ENCODE results near the gene KCNJ6.
A peak's percentile ranks its signal among the peaks of the same experiment; 100 is the strongest.
"Not testable (repeated sequence)": the region's sequence is repeated elsewhere in the genome, so short reads cannot be mapped to it uniquely, and the experiment has no call there.

KCNJ6 gene

DNA sequence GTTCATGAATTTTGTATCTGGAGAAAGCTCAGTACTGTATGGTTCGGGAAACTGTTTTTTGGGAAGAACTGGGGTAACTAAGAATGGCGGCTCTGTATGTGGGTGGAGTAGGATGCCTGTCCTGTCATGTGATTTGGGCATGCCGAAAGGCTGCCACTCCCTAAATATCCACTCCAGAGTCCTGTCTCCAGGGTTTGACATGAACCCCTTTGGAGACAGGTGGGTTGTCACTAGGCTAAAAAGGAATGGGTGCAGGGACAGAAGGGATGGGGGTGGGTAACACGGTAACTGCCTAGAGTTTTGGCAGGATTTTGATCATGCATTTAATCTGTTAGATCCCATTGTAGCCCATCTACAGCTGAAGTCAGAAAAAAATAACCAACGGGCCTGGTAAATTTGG lies 150.1 kb downstream of the KCNJ6 start:
- DNase-seq = no peak

DNA sequence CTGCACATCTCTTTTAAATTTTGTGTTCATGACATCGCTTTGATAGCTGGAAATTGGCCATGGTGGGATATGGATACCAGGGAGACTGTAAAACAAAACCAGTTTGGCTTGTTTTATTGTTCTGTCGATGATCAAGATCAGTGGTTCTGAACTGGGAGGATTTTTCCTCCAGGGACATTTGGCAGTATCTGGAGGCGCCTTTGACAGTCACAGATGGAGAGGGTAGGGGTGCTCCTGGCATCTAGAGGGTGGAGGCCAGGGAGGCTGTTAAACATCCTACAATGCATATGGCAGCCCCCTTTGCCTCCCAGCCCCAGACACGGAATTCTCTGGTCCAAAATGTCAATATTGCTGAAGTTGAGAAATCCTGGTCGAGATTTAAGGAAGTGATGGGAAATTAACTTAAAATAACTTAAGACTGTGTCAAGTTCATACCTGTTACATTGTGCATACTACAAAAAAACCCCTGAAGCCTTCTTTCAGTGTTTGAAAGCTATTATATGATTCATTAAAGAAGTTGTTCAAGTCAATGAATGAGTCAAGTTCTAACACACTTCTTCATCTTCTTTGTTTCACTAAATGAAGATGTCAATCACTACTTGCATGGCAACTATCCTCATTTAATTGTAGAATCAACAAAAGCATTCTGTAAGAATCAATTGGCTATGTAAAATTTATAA lies 150.9 kb downstream of the KCNJ6 start:
- no peak for DNase-seq

DNA sequence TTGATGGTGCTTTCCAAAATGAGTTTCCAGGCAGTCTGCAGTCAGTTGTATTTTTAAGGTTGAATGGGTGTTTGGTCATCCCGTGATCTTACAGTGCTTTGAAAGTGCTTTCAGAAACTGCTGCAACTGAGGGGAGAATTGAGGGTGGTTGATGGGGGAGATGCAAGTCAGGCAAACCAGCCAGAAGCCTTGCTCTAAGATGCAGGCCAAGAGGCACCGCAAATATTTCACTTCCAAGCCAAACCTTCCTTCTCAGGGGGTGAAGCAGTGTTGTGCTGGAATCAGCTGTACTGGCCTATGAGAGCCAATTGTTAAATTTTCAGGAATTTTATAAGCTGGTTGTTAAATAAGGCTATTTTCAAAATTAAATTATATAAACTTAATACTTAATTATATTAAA lies 151.6 kb downstream of the KCNJ6 start:
- DNase-seq = no peak

DNA sequence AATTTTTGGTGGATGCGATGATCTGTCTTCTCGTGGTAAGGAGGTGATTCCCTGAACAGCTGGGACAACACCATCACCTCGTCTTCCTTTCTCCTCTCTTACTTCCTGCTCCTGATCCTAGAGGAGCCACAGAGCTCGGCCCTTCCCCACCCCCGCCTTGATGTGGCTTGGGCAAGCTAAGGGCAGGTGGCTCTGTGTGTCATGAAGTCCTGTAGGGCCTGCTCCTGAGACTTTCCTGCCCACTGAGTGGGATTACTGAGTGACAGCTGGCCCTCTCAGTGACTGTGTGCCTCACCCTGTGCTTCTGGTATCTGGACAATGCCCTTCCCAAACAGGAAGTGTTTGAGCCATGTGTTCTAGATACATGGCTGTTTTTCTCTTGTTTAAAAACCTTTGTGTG lies 153.0 kb downstream of the KCNJ6 start:
- no peak for DNase-seq

DNA sequence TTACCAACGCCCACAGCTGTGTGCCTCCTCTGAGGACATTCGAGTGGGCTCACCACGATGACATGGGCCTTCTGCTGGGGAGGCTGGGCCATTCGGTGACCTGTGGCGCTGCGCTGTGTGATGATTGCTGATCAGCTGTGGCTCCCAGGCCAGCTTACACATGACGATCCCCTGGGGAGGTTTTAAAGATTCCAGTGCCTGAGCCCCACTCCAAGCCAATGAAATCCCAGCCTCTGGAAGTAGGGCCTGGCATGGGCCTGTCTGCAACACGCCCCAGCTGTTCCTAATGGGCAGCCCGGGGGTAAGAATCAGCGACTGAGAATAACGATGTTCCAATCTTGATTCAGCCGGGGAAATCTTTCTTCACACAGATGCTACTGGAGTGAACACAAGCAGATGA lies 153.7 kb downstream of the KCNJ6 start:
- no peak for DNase-seq

DNA sequence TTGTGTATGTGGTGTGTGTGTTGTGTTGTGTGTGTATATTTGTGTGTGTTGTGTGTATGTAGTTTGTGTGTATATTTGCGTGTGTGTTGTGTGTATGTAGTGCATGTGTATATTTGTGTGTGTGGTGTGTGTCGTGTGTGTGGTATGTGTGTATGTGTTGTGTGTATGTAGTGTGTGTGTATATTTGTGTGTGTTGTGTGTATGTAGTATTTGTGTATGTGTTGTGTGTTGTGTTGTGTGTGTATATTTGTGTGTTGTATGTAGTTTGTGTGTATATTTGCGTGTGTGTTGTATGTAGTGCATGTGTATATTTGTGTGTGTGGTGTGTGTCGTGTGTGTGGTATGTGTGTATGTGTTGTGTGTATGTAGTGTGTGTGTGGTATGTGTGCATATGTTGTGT lies 154.9 kb downstream of the KCNJ6 start:
- DNase-seq = not testable (repeated sequence)

DNA sequence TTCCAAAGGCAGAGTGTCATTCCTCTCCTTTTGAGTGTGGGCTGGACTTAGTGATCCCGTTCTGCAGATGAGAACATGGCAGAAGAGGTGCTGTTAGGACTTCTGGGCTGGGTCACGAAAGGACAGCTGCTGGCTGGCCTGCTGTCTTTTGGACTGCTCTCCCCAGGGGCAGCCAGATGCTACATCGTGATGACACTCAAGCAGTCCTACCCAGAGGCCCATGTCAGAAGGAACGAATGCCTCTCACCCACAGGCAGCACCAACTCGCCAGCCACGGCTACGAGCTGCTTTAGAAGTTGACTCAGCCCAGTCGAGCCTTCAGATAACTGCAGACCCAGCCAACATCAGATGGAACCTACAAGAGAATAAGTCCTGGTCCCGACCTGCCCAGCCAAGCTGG lies 156.5 kb downstream of the KCNJ6 start:
- no peak for DNase-seq

DNA sequence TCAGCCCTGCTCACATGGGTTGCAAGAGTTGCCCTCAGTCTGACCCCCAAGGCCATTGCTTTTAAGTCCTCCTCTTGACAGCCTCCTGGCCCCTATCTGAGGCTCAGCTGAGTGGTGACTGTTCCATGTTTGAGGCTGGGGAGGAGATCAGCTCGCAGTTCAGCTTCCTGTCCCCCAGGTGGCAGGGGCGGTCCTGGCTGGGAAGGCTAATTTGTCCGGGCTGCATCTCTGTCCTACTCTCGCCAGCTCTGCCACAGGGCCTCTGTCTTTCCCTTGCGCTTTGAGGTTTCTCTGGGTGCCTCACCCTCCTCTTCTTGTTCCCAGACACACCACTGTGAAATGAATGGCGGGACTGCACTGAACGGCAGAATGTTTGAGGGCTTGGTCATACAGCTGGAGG lies 157.3 kb downstream of the KCNJ6 start:
- DNase-seq = peak; percentile 81

DNA sequence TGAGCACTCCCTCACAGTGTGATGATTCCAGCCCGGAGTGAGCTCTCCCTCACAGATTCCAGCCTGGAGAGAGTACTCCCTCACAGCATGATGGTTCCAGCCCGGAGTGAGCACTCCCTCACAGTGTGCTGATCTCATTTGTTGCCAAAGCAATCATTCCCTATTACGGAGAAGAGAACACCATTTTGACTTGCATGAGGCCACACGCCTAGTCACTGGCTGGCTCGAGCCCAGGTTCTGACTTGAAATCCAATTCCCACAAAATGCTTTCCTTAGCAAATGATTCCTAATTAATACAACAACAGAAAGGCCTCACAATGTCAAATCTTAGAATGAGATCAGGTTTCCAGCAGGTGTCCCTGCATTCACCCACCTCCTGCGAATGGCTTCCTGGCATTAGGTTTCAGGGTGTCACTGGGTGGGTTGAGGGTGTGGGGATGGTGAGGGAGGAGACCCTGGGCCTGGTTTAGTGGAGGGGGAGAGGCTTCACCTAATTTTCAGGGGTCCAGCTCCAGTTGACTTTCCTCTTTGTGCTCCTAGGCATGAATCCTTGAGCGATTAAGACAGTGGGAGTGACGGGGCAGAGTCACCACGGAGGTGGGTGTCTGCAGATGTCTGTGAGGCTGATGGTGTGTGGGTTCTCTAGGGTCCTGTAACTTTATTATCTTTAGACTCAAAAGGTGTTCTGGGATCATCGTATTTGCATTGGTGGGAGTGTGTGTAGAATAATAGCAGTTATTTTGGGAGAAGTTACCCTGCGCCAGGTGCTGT lies 158.5 kb downstream of the KCNJ6 start:
- no peak for DNase-seq

DNA sequence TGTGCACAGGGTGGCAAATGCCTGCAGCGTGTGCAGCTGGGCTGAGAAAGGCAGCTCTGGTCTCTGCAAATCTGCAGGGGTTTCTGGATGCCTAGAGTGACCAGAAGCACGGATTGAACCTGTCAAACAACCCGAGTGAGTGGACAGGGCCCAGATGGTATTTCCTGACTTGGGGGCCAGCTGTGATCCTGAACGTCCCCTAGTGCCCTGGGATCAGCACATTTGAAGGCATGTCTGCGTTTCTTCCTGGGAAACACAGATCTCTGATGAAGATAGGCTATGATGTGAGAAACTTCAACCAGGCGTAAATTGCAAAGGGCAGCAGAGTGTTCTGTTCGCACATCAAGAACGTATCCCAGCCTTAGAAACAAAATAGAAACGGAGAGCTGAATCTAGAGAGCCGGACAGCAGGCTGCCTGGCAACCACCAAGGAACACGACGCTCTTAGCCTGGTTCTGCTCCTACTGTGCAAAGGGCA lies 163.1 kb downstream of the KCNJ6 start:
- DNase-seq = no peak

DNA sequence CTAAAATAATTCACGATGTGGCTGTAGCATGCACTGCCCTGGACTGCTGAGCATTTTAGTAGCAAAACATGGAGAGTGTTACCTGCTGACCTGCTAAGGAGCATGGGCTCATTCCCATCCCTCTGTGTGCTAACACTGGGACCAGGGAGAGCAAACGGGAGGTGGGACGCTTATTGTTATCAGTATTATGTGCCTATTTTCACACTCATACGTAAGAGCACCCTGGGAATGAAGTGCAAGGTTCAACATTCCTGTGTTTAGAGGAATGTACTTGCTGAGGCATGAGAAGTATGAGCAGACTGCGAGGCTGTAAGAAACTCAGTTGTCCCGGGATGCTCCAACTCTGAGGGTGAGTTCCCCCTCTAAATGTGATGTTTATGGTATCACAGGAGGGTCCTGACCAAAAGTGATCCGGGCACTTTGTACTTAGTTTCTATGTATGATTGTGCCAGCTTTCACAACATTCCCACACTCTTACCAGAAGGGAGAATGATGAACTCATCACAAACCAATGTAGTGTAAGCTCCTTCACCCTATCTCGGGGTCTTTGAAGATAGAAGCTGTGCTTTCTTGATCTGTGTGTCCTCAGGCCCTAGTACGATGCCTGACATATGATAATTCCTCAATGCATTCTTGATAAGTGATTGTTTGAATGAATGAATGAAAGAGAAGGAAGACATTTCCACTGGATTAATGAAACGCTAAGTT lies 164.8 kb downstream of the KCNJ6 start:
- no peak for DNase-seq

DNA sequence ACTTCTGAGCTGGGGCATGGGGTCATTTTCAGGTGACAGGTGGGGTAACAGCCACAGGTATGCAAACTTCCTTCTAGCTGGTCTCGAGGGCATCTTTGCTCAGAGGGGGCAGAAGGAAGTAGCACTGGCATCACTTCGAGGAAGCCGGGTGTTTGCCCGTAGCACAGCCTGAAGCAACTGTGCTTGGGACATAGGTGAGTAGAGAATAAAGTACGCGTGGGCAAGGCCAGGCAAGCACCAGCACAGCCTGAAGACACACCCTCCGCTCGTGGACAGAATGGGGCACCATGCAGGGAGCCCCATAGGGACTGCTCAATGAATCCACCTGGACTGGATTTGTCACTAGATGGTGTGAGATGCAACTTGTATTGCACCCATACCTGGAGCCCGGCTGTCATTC lies 167.1 kb downstream of the KCNJ6 start:
- DNase-seq = no peak

DNA sequence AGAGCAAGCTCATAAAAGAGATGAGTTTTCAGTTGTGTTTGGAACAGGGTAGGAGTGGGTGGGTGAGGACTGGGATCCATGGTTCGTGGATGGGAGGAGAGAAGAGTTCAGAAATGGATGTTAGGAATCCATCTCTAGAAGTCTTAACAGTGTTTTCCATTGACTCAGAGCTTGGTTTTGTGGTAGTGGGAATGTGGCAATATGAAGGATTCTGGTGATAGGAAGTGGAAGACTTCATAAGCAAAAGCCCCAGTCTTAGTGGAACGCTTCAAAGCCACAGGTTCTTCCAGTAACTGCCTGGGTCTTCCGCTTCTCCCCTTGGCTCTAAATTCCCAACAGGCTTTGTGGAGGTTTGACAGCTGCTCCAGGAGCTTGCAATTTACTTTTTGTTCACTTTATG lies 167.9 kb downstream of the KCNJ6 start:
- no peak for DNase-seq

DNA sequence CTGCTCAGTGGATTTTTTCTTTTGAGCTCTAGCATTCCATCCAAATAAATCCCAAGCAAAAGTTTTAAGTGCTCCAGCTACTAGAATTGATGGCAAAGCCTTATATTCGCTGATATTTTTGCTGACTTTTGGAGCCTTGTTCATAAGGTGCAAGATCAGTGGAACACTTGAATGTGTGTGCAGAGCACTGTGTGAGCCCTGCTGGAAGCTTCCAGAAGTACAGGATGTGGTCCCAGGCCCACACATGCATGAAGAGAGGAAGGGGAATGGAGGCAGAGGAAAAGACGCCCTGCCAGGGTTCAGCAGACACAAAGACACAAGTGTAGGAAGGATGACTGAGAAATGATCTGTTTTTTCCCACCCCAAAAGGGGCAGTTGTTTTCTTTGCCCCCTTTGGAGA lies 169.4 kb downstream of the KCNJ6 start:
- no peak for DNase-seq

DNA sequence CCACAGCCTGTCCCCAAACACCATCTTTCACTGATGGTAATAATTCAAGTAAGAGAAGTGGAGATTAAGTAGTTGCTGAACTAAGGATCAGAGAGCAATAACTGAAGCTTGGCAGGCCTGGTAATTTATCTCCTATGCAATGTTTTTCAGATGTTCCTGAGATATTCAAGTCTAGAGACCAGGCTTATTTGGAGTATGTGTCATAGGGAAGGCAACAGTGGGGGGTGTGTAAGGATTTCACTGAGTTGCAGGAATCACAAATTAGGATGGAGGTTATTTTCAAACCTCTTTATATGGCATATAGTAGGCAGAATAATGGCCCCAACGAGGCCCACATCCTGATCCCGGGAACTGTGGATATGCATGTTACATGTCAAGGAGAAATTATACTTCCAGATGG lies 171.7 kb downstream of the KCNJ6 start:
- DNase-seq = no peak

DNA sequence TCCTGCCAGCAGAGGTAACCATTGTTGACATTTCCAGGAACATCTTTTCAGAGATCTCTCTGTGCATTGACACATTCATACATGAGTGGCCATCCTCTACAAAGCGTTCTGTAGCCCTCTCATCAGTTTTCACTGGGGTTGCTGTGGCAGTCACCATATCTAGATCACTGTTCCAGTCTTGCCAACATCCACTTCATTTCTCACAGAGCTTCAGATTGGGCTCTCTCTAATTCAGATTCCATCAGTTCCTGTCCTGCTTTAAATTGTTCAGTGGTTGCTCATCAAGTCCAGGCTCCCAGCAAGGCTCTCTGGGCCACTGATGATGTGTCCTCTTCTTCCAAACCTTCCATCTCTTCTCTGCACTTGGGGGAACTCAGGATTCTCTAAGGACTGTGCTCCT lies 173.7 kb downstream of the KCNJ6 start:
- no peak for DNase-seq

DNA sequence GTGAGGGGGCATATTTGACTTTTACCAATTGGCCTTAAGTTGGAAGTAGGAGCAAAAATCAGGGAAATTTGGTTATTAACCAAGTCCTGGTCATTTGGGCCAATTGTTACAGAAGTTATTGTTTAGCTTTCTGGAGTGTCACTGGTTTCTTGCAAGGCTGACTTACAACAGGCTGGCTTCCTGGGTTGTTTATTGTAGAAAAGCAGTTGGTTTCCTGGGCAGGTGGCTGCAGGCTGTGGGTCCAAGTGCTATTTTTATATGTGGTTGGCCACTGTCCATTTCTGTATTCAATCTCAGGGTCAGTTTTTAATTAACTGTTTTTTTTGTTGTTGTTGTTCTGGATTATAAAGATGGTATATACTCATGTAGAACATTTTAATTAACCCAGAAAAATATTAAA lies 174.1 kb downstream of the KCNJ6 start:
- DNase-seq = no peak

DNA sequence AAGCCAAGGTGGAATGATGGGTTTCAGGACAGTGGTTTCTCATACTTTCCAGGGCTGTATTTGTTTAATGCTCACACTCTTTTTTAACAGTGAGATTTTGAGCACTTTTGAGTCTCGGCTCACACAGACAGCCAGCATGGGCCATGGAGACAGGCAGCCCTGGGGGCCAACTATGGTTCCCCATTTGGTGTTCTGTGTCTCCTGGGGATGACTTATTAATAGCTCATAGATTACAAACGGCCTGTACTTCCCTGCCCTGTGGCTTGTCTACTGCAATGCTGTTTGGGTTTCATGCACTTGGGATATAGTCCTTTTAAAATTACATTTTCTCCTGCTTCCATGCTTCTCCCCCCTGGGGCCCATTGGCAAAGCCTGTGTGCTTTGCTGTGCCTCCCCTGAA lies 178.3 kb downstream of the KCNJ6 start:
- no peak for DNase-seq

DNA sequence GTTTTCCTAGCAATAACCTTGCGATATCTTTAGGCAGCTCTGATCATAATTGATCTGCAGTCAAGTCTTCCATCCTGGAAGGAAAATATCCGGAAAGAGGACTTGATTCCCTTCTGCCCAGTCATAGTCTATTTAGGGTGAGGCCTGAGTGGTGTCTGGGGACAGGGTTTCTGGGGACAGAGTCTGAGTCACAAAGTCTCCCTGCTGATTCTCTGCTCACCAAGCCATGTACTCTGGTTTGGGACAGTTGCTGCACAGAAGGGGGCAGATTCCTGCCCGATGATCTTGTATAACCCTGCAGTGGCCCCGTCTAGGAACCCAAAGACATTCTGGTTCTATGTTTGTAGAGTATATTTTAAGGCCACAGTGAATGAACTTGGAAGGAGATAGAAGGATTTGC lies 178.8 kb downstream of the KCNJ6 start:
- no peak for DNase-seq

DNA sequence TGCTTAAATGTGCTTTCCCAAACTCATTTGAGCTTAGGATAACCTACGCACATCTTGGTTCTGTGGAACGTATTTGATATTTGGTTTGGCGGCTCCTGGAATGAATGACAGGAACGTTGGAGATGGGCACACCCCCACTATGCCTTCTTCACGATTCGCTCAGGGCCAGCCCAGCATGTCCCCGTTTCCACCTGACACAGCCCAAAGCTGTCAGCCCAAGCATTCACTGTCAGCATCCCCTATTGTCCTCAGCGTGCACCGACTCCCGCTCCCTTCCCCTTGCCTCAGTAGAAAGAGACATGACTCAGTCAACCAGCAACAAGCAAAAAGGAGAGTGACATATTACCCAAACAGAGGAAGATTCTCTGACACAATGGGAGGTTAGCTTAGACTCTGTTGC lies 181.4 kb downstream of the KCNJ6 start:
- DNase-seq = no peak

DNA sequence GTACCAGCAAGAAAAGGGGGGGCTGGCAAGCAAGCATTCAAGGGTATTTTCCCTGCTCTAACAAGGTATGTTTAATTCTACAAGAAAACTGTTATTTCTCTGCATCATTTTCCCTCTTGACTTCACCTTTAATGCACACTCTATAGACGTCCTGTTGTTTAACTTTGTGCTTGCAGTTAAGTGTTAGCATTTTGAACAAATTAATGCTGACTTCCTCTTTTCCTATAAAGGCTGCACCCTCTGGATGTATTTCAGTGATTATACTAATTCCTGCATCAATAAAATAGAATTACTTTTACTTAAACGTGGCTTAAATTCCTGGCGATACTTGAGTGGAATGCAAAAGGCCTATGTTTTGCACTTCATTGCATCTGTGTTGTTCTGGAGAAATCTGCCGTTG lies 183.3 kb downstream of the KCNJ6 start:
- no peak for DNase-seq

DNA sequence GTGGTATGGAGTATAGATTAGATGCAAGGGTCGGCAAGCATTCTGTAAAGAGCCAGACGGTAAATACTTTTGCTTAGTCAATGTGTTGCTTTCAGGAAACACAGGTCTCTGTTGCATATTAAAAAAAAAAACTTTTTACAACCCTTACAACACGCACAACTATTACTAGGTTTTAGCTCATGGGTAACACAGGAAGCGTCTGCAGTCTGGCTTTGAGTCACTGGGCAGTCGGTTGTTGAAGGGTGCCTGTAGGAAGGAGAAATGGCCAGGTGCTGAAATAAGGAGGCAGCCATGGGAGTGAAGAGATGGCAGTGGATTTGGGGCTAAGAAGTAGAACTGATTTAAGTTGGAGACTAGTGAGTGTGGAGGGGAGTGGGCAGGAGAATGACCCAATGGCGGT lies 192.1 kb downstream of the KCNJ6 start:
- DNase-seq = no peak

DNA sequence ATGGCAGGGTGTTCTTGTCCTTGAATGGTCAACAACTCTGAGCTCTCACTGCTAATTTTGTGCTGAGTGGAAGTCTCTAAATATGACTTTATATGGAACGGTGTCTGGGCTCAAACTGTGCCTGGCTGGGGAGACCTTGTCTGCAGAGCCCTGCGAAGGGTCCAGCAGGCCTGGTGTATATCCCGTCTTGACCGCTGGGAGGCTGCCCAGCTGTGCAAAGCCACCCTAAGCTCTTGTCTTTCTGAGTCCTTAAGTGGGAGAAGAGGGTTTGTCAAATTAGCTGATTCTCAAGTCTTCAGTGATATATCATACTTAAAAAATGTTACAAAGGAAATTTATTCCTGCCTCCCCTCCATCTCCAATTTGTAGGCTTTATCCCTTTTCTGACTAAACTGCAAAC lies 198.7 kb downstream of the KCNJ6 start:
- DNase-seq = no peak

DNA sequence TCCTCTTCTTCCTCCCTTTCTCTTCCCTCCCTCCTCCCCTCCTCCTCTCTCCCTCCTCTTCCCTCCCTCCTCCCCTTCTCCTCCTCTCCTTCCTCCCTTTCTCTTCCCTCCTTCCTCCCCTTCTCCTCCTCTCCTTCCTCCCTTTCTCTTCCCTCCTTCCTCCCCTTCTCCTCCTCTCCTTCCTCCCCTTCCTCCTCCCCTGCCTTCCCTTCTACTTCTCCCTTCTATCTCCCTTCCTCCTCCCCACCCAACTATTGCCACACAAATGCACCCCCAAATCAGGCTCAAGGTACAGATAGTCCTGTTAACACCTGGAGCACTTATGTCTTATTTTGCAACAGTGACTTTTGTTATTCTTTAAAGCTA lies 203.7 kb downstream of the KCNJ6 start:
- DNase-seq = not testable (repeated sequence)

Measured in NCI-H1694 treated with DMSO at 0.1 percent for 48 hours (cell line).